ENCODE data around the gene NTN3.

DNA sequence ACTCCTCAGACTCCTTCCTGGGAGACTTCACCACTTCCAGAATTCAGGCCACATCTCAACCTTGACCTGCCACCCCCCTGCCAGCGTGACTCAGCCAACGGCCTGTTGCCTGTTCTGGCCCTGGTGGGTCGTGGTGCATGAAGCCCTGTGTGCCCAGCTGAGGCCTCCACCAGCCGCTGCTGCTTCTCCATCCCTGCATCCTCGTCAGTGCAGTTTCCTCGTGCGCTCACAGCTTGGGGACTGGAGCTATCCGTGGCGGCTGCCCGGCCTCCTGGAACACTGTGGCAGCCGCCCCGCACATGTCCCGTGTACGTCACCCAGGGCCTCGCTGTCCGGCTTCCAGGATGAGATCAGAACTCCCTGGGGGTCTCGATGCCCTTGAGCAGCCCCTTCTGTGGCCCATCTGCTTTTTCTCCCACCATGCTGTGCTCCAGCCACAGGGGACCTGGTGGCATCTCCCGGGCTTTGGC is 19.2 kb upstream of the NTN3 start:
- TF ChIP-seq CTCF (conservative IDR thresholded peaks at IDR 0.05 in 1 of 2, IDR thresholded peaks at IDR 0.05 in 1 of 2; ENCODE audit: extremely low read depth in 1 of 2, insufficient read depth in 1 of 2, low read depth in 1 of 2, low read length in 2 of 2) (no peak), EZH2 (IDR thresholded peaks at IDR 0.05; ENCODE audit: borderline replicate concordance, low read length) (no peak)

Measured in mammary epithelial cell (primary cell).